Spinal cord (tissue), 10 donors: ENCODE measurements around the gene CYFIP1. TPM values are rescaled to one million over a fixed set of nuclear protein-coding genes. Genes with fewer than 3 reads are reported as not detected.
A peak's percentile ranks its signal among the peaks of the same experiment; 100 is the strongest.

Source experiments
- DNase-seq, 6 donors: peaks; one replicate each; pipeline versions ENCODE4 v3.0.0 to v3.0.0-alpha.2; 2013 to 2015; ENCODE audit warnings: low spot score in 6 of 6, low read depth in 4 of 6
- H3K27ac ChIP-seq: one replicate; pipeline ENCODE4 v1.5.1; 2013; ENCODE audit warnings: low read depth, low read length, control low read depth
- H3K27me3 ChIP-seq: one replicate; pipeline ENCODE4 v1.6.1; 2013; ENCODE audit warnings: low read length; ENCODE audit not compliant: control insufficient read depth, insufficient read depth
- H3K36me3 ChIP-seq: one replicate; pipeline ENCODE4 v1.6.1; 2013; ENCODE audit warnings: low read length; ENCODE audit not compliant: control insufficient read depth, insufficient read depth
- H3K4me1 ChIP-seq: one replicate; pipeline ENCODE4 v1.6.1; 2013; ENCODE audit warnings: low read length; ENCODE audit not compliant: control insufficient read depth, insufficient read depth
- H3K4me3 ChIP-seq: one replicate; pipeline ENCODE4 v1.5.1; 2013; ENCODE audit warnings: low read depth, low read length, control low read depth
- H3K9me3 ChIP-seq: one replicate; pipeline ENCODE4 v1.6.1; 2013; ENCODE audit warnings: low read length; ENCODE audit not compliant: control insufficient read depth, insufficient read depth
- WGBS: methylation state at CpG from one replicate; pipeline ENCODE4 v1.1.5; 2013; ENCODE audit warnings: missing lambda C conversion rate; ENCODE audit not compliant: insufficient coverage; 5-methylcytosine and 5-hydroxymethylcytosine counted together
- polyA plus RNA-seq, 2 donors: library from polyadenylated mRNA; unstranded; fragments of 120-200 nt; gene quantifications; one replicate each; pipeline ENCODE4 v1.2.1, GENCODE V29; 2013; ENCODE audit not compliant: insufficient read length in 2 of 2
- total RNA-seq, 2 donors: library from RNA; depleted of rRNA in 1 of 2; stranded (reverse); fragments of 120-200 nt in 1 of 2; fragments of >200 nt in 1 of 2; gene quantifications; one replicate each; pipeline versions ENCODE4 v1.2.3 to v1.2.4, GENCODE V29; 2013 to 2014
- donor health status: healthy.

CYFIP1 gene
- total and polyA plus RNA-seq, 4 donors = 81.4 to 98.9 (median 88.7) TPM

GRCh38 chr15:22839046-22839695 lies 141.0 kb downstream of the CYFIP1 start:
- peak overlapping the region; percentile 73 for H3K4me3 ChIP-seq
- H3K9me3 ChIP-seq = no peaks in the 10 kb centered on the region
- peak overlapping the region; percentile 85 for H3K27ac ChIP-seq
- no peaks in the 10 kb centered on the region for H3K27me3 ChIP-seq
- peaks cover 9% of the 10 kb centered on the region for H3K36me3 ChIP-seq
- DNase-seq = peak in 2 of 6 donors; percentile 2 to 23
- WGBS = 2% methylated on average over 5 of the region's 16 CpGs
- peaks cover 12% of the 10 kb centered on the region for H3K4me1 ChIP-seq

DNA sequence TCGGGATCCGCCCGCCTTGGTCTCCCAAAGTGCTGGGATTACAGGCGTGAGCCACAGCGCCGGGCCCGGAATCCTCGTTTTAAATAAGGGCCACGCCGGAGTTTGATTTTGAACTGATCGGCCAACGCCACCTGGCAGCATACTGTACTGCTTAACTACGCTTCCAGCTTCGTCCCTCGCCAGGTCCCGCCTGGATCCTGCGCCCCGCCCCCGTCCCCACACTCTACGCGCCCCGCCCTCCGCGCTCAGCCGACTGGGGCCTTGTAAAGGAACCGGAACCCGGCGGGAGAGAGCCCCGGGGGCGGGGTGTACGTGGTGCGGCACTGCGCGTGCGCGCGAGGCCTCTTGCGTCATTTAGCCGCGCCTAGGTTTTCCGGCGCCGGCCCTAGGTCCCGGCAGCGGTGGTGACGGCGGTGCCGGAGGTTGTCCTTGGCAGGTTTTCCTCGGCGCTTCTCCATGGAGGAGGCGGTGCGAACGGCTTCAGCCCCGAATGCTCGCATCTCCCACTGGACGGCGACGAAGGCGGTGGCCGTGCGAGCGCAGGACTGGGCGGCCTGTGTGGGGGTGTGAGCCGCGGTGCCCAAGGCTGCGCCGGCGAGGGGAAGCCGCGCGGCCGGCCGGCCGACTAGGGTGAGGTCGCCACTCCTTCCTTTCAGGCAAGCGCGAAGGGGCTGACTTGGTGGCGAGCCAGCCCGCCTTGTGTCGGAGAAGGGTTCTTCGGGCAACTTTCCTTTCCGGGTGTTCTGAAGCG lies 141.7 kb downstream of the CYFIP1 start, which contains the start of gene NIPA2:
Gene NIPA2, plus strand, starts transcription at position 375 of the 751 bp plus-strand sequence. CDS start 13,066 bp downstream, outside the sequence.
- Histone ChIP-seq H3K4me3 (peak within 1 kb of the TSS; percentile 73), H3K27me3 (no peaks in the 10 kb centered on the region), H3K9me3 (no peaks in the 10 kb centered on the region), H3K4me1 (peaks cover 12% of the 10 kb centered on the region), H3K27ac (peak within 1 kb of the TSS; percentile 86), H3K36me3 (peaks cover 5% of the 10 kb centered on the region)
- DNase-seq = peak; percentile 90 to 99 (median 96)
- WGBS = 0% methylated on average over 83 of the region's 83 CpGs

GRCh38 chr15:22831473-22831872 lies 148.7 kb downstream of the CYFIP1 start:
- WGBS = no CpG with 5 or more reads among the region's 1 CpG

DNA sequence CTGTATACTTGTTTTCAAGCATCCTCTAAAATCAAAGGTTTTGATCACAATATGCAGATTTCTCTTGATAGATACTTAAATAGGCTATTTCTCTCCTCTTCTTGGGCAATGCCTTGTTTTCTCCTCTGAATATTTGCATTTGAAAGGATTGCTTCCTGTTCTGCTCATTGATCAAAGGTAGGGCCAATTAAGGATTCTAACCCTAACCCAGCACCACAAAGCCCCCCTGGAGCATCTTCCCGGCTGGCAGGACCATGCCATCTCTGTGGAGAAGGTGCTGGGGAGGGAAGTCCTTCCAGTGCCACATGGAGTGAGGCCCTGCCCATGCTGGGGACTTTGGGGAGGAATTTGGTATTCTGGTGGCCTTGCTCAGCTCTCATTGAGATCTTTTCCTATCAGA lies 153.0 kb downstream of the CYFIP1 start:
- no CpG with 5 or more reads among the region's 1 CpG for WGBS
- DNase-seq = no peak
- H3K4me3 ChIP-seq = no peak overlapping the region
- H3K27me3 ChIP-seq = no peaks in the 10 kb centered on the region
- no peaks in the 10 kb centered on the region for H3K9me3 ChIP-seq
- no peaks in the 10 kb centered on the region for H3K4me1 ChIP-seq
- H3K36me3 ChIP-seq = peaks cover 32% of the 10 kb centered on the region
- no peak overlapping the region for H3K27ac ChIP-seq

More at GRCh38 chr15:22831473-22831872, 148.7 kb downstream of the CYFIP1 start:
- H3K27ac ChIP-seq = no peak overlapping the region
- H3K4me1 ChIP-seq = no peaks in the 10 kb centered on the region
- peaks cover 15% of the 10 kb centered on the region for H3K36me3 ChIP-seq
- no peaks in the 10 kb centered on the region for H3K9me3 ChIP-seq
- peak in 2 of 6 donors; percentile 21 to 22 for DNase-seq
- H3K27me3 ChIP-seq = no peaks in the 10 kb centered on the region
- no peak overlapping the region for H3K4me3 ChIP-seq

DNA sequence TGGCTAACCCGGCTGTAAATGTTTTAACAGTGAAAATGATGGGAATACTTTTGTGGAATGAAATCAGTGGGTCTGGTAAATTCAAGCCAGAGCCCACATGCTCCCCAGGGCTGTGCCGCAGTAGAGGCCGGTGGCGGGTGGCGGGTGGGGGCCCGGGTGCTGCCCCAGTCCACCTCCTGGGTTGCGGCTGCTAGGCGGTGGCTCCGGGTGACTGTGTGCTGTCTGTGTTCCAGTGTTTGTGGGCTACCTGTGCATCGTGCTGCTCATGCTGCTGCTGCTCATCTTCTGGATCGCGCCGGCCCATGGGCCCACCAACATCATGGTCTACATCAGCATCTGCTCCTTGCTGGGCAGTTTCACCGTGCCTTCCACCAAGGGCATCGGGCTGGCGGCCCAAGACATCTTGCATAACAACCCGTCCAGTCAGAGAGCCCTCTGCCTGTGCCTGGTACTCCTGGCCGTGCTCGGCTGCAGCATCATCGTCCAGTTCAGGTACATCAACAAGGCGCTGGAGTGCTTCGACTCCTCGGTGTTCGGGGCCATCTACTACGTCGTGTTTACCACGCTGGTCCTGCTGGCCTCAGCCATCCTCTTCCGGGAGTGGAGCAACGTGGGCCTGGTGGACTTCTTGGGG lies 156.6 kb downstream of the CYFIP1 start:
- Histone ChIP-seq H3K9me3 (no peaks in the 10 kb centered on the region), H3K4me3 (no peak overlapping the region), H3K36me3 (peaks cover 42% of the 10 kb centered on the region), H3K4me1 (no peaks in the 10 kb centered on the region), H3K27me3 (no peaks in the 10 kb centered on the region), H3K27ac (no peak overlapping the region)
- 92% methylated on average over 24 of the region's 29 CpGs for WGBS
- no peak for DNase-seq

DNA sequence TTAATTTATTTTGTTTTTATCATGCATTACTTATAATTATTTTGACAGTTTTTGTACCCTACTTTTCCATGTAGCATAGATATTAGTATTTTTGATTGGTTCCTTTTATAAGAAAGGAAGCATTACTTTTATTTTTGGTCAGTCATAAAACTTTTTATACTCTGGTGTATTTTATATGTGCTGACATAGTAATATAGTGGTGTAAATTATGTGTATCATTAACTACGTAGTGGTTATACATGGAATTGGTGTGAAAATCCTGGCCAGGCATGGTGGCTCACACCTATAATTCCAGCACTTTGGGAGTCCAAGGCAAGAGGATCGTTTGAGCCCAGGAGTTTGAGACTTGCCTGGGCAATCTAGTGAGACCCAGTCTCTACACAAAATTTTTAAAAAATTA lies 160.5 kb downstream of the CYFIP1 start:
- Histone ChIP-seq H3K27ac (no peak overlapping the region), H3K27me3 (no peaks in the 10 kb centered on the region), H3K36me3 (peaks cover 36% of the 10 kb centered on the region), H3K4me3 (no peak overlapping the region), H3K9me3 (no peaks in the 10 kb centered on the region), H3K4me1 (no peaks in the 10 kb centered on the region)
- DNase-seq = no peak
- WGBS = no CpG with 5 or more reads among the region's 2 CpGs

Other genes with a start within 250 kb of the CYFIP1 start
- 10 to 100 TPM; 20.4 to 50.8 TPM for gene NIPA1, start 193.7 kb downstream of the CYFIP1 start, total RNA-seq
- gene NIPA1, start 193.7 kb downstream of the CYFIP1 start, polyA plus RNA-seq = 10 to 100 TPM; 32.9 to 40.1 TPM
- gene NIPA2, start 141.7 kb downstream of the CYFIP1 start, total RNA-seq = 10 to 100 TPM; 51.6 to 55.0 TPM
- 10 to 100 TPM; 55.8 to 58.2 TPM for gene NIPA2, start 141.7 kb downstream of the CYFIP1 start, polyA plus RNA-seq
- 10 to 100 TPM; 36.3 to 37.4 TPM for gene TUBGCP5, start 59.2 kb upstream of the CYFIP1 start, total RNA-seq
- 10 to 100 TPM; 18.6 to 23.2 TPM for gene TUBGCP5, start 59.2 kb upstream of the CYFIP1 start, polyA plus RNA-seq
- not detected for gene GOLGA6L1, start 156.5 kb upstream of the CYFIP1 start, total RNA-seq
- not detected for gene GOLGA6L1, start 156.5 kb upstream of the CYFIP1 start, polyA plus RNA-seq